Thymus (tissue), 11 donors: Measurements from ENCODE around the gene UBTD2. TPM values are rescaled to one million over a fixed set of nuclear protein-coding genes. Genes with fewer than 3 reads are reported as not detected.
A peak's percentile ranks its signal among the peaks of the same experiment; 100 is the strongest.
"Not testable (repeated sequence)": the region's sequence is repeated elsewhere in the genome, so short reads cannot be mapped to it uniquely, and the experiment has no call there.

ENCODE experiments used
- DNase-seq, 9 donors: peaks; one replicate each; pipeline ENCODE4 v3.0.0-alpha.2; 2013; ENCODE audit warnings: low spot score in 9 of 9, low read depth in 6 of 9, missing footprints in 1 of 9
- H3K27ac ChIP-seq, 2 donors: one replicate each; pipeline ENCODE4 v1.5.1; 2013; ENCODE audit warnings: control low read depth in 1 of 2, low read depth in 1 of 2, low read length in 1 of 2, mild to moderate bottlenecking in 1 of 2, moderate library complexity in 1 of 2
- H3K27me3 ChIP-seq, 2 donors: one replicate each; pipeline ENCODE4 v1.5.1; 2013; ENCODE audit warnings: low read length in 1 of 2; ENCODE audit not compliant: control insufficient read depth in 2 of 2, insufficient read depth in 1 of 2
- H3K36me3 ChIP-seq, 2 donors: one replicate each; pipeline ENCODE4 v1.5.1; 2013; ENCODE audit warnings: low read length in 1 of 2, mild to moderate bottlenecking in 1 of 2, moderate library complexity in 1 of 2; ENCODE audit not compliant: control insufficient read depth in 2 of 2, insufficient read depth in 2 of 2
- H3K4me1 ChIP-seq, 2 donors: one replicate each; pipeline ENCODE4 v1.5.1; 2013; ENCODE audit warnings: low read length in 2 of 2; ENCODE audit not compliant: control insufficient read depth in 2 of 2, insufficient read depth in 2 of 2
- H3K4me3 ChIP-seq, 2 donors: one replicate each; pipeline ENCODE4 v1.5.1; 2013; ENCODE audit warnings: low read length in 2 of 2, control low read depth in 1 of 2, mild to moderate bottlenecking in 1 of 2
- H3K9me3 ChIP-seq, 2 donors: one replicate each; pipeline ENCODE4 v1.5.1; 2013; ENCODE audit warnings: low read length in 1 of 2, mild to moderate bottlenecking in 1 of 2; ENCODE audit not compliant: control insufficient read depth in 2 of 2, insufficient read depth in 1 of 2
- WGBS: extraction: QIAGEN DNeasy Blood & Tissue Kit; methylation state at CpG from one replicate; pipeline ENCODE4 v1.1.7; 2013; 5-methylcytosine and 5-hydroxymethylcytosine counted together
- polyA plus RNA-seq: library from polyadenylated mRNA; stranded (reverse); fragments of 200-250 nt; gene quantifications from one replicate; pipeline ENCODE4 v1.2.3, GENCODE V29; 2013
- total RNA-seq: library from RNA; stranded (reverse); fragments of 120-200 nt; gene quantifications from one replicate; pipeline ENCODE4 v1.2.4, GENCODE V29; 2013
- donor health status: healthy.

UBTD2 gene
- total and polyA plus RNA-seq, 2 donors: 13.2 to 17.8 TPM

DNA sequence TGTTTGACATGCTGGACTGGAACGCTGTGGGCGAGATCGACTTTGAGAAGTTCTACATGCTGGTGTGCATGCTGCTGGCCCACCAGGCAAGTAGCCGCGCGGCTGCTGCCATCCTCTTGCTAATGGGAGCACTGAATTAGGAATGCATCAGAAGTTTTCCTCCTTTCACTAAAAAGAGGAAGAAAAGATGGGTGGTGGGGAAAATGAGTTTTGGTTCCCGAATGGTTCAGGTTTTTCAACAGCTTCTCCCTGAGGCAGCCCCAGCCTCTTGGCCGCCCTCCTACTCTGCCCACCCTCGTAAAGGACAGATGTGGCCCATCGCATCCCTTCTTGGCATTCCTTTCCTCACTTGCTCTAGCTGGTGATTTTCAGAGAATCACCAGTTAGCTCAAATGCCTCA is 84.1 kb downstream of the UBTD2 start:
- Histone ChIP-seq H3K27ac (no peak overlapping the region), H3K27me3 (no peaks in the 10 kb centered on the region), H3K4me1 (no peaks in the 10 kb centered on the region), H3K4me3 (no peak overlapping the region), H3K36me3 (no peaks in the 10 kb centered on the region), H3K9me3 (peaks cover 0 to 4% of the 10 kb centered on the region in 2 donors)
- WGBS: 85% methylated on average over 10 of the region's 10 CpGs
- no peak for DNase-seq

DNA sequence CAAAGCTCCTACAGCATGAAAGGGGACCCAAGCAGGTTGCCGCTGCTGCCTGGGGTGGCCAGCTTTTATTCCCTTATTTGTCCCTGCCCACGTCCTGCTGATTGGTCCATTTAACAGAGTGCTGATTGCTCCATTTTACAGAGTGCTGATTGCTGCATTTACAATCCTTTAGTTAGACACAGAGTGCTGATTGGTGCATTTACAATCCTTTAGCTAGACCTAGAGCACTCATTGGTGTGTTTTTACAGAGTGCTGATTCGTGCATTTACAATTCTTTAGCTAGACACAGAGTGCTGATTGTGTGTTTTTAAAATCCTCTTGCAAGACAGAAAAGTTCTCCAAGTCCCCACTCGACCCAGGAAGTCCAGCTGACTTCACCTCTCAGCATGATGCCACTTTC is 85.8 kb downstream of the UBTD2 start:
- H3K4me3 ChIP-seq, H3K36me3 ChIP-seq, H3K27ac ChIP-seq, H3K27me3 ChIP-seq, H3K4me1 ChIP-seq, DNase-seq, H3K9me3 ChIP-seq: not testable (repeated sequence)
- WGBS: 90% methylated on average over 4 of the region's 4 CpGs

DNA sequence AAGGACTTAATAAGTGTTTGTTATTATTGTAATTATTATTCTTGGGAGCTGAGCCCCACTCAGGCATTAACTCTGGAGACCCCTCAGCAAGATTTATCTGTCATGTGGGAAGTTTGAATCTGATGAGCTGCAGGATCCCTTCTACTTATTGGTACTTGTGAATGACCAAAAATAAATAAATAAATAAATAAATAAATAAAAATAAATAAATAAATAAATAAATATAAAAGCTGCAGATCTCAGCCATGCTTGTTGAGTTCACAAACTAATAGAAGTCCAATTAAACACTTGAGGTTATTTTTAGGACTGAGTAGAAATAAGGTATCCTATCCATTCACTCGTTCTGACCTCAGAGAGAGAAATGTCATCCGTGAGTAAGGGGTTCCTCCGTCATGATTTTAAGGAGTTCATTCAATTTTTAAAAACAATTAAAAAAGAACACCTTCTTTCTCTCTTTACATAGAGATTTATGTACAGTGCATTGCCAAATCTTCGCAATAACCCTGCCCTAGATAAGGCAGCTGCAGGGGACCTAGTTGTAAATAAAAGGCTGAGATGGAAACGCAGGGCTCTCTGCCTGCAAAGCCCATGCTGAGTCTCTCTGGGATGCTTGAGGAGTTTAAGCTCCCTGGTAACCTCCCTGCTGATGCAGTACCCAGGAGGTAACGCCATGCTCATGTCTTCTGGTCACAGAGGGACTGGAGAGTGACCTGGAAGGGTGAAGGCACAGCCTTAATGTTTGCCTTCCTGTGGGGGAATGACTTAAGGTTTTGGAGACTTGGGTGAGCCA is 88.4 kb downstream of the UBTD2 start:
- no peaks in the 10 kb centered on the region for H3K27me3 ChIP-seq
- H3K4me3 ChIP-seq: no peak overlapping the region
- H3K36me3 ChIP-seq: no peaks in the 10 kb centered on the region
- 95% methylated on average over 6 of the region's 6 CpGs for WGBS
- no peak for DNase-seq
- no peak overlapping the region for H3K27ac ChIP-seq
- H3K9me3 ChIP-seq: peaks cover 0 to 4% of the 10 kb centered on the region in 2 donors
- H3K4me1 ChIP-seq: no peaks in the 10 kb centered on the region

DNA sequence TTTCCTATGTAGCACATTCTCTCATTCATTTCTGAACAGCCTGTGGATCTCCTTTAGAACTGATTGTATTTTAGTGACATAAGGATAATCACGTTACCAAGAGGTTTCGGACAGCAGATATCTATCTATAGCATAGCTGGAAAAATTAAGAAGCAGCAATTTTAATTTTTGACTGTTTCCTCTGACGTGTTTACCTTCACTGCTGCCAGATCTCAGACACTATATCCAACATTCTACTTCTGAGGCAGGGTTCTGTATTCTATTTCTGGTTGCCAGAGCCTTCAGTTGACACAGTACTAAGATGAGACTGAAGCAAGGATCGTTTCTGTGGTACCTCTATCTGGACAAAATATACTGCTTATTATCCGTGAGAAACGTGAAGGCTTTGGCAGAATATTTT is 89.7 kb downstream of the UBTD2 start, which contains the start of gene EFCAB9:
TSS of gene EFCAB9 (plus strand) at position 301 of the 400 bp plus-strand sequence. CDS start at position 302, 1 bp downstream.
- Histone ChIP-seq H3K9me3 (peaks cover 0 to 4% of the 10 kb centered on the region in 2 donors), H3K4me3 (no peak within 1 kb of the TSS), H3K36me3 (no peaks in the 10 kb centered on the region), H3K4me1 (peaks cover 0 to 7% of the 10 kb centered on the region in 2 donors), H3K27ac (no peak within 1 kb of the TSS), H3K27me3 (peaks cover 0 to 6% of the 10 kb centered on the region in 2 donors)
- no peak for DNase-seq
- WGBS: 94% methylated on average over 6 of the region's 6 CpGs

DNA sequence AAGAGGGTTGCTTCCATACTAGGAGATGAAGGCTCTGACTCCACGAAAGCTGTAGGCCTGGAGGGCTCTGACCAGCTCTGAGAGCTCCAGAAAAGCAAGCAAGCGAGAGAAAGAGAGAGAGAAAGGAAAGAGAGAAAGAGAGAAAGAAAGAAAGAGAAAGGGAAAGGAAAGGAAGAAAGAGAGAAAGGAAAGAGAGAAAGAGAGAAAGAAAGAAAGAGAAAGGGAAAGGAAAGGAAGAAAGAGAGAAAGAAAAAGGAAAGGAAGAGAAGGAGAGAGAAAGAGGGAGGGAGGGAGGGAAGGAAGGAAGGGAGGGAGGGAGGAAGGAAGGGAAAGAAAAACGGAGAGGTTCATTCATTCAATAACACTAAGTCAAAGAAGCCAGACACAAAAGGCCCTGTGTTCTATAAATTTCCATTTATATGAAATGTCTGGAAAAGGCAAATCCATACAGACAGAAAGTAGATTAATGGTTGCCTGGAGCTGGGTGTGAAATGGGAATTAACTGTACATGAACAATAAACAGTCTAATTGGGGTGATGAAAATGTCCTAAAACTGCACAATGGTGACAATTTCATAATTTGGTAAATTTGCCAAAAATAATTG is 93.8 kb downstream of the UBTD2 start:
- H3K4me3 ChIP-seq: no peak overlapping the region
- H3K27ac ChIP-seq: no peak overlapping the region
- peaks cover 0 to 6% of the 10 kb centered on the region in 2 donors for H3K27me3 ChIP-seq
- 93% methylated on average over 3 of the region's 3 CpGs for WGBS
- no peaks in the 10 kb centered on the region for H3K9me3 ChIP-seq
- H3K36me3 ChIP-seq: peaks cover 0 to 3% of the 10 kb centered on the region in 2 donors
- no peak for DNase-seq
- peaks cover 16 to 33% of the 10 kb centered on the region in 2 donors for H3K4me1 ChIP-seq

DNA sequence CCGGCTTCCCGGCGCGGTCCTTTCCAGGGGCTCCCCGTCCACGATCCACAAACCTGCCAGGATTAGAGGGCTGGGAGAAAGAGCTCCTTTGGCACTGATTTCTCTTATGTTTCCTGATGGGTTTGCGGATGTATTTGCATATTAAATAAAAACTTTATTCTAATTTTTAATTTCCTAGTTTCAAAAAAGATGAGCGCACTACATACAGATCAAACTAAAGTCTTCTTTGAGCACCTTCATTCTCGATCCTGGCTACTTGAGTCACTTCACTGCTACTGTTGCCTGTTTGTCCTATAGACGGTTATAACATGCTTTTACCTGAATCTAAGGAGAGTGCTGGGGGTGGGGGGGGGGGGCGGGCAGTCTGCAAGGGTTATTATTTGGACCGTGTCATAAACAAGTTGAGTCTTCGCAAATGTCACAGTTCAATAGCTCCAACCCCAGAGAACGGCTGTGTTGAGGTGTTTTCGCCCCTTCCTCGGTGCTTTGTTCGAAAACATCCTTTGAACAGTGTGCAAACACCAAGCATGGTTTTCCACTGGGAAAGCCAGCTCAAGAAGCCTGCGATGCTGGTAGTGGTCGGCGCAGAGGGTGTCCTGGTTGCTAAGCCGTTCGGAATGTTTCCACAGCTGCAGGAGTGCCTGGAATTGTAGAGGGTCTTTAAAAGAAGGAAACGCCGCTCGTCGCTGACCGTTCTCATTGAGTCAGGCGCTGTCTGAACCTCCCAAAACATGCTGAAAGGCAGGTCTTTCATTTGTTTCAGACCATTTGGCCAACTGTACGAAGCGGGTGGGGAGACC is 94.5 kb downstream of the UBTD2 start:
- H3K4me3 ChIP-seq: peak overlapping the region; percentile 99 to 100

DNA sequence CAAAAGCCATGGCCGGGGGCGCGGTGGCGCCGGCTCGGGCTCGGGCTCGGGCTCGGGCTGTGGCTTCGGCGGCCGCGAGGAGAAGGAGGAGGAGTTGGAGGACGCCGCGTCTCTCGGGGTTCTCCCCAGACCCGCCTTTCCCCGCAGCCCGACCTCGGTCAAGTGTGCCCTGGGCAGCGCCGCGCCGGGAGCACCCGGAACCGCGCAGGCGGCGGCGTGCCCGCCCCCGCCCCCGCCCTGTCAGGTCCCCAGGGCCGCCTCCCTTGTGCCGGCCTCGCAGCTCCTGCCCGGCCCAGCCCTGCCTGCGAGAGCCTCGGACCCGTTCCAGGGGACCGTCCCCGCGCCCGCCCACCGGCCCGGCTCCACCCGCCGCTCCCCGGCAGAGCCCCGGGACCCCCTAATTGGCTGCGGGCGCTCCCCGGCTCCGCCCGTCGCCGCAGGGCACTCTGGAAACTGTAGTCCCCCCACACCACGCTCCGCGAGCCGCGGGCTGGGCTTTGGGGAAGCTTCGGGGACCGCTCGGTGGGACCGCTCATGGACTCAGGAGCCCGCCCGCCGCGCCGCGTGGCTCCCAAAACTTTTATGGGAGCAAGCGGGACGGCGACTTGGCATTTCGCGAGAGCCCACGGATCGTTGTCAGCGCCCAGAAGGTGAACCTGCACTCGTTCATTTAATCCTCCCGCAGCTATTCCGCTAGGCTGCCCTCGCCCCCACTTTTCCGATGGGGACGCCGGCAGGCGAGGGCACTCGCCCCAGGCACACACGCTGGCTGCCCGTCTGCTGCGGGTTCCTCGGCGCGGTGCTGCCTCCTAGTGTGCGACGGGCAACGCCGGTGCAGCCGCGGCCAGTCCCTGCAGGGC is 95.3 kb downstream of the UBTD2 start, which contains the start of gene STK10:
TSS of gene STK10 (minus strand) at position 192 of the 860 bp plus-strand sequence. CDS start at position 10, 182 bp downstream.
- H3K27me3 ChIP-seq: peaks cover 0 to 6% of the 10 kb centered on the region in 2 donors
- peak within 1 kb of the TSS; percentile 82 to 89 for H3K27ac ChIP-seq
- H3K9me3 ChIP-seq: no peaks in the 10 kb centered on the region
- H3K4me3 ChIP-seq: peak within 1 kb of the TSS; percentile 99 to 100
- WGBS: under 1% methylated on average over 102 of the region's 102 CpGs
- DNase-seq: peak in 6 of 9 donors; percentile 67 to 91 (median 79)
- peaks cover 17 to 47% of the 10 kb centered on the region in 2 donors for H3K4me1 ChIP-seq
- peaks cover 3 to 7% of the 10 kb centered on the region in 2 donors for H3K36me3 ChIP-seq

More for the DNA sequence above, 94.5 kb downstream of the UBTD2 start:
- WGBS: 62% methylated on average over 30 of the region's 30 CpGs
- H3K9me3 ChIP-seq: no peaks in the 10 kb centered on the region
- peaks cover 0 to 6% of the 10 kb centered on the region in 2 donors for H3K27me3 ChIP-seq
- peaks cover 3 to 4% of the 10 kb centered on the region in 2 donors for H3K36me3 ChIP-seq
- H3K27ac ChIP-seq: no peak overlapping the region
- H3K4me1 ChIP-seq: peaks cover 17 to 40% of the 10 kb centered on the region in 2 donors
- DNase-seq: no peak
